Ovary (tissue), 3 donors: ENCODE data around the gene FGF4.

Experiments
- EP300 ChIP-seq: sonication (generic); formaldehyde crosslinking; IDR thresholded peaks from one replicate; pipeline ENCODE4 v1.6.1; 2017; ENCODE audit warnings: antibody characterized with exemption
- POLR2A ChIP-seq: fragments of 450-650 bp; IDR thresholded peaks from one replicate; pipeline ENCODE4 v1.6.1; 2017; ENCODE audit warnings: antibody characterized with exemption, mild to moderate bottlenecking, moderate library complexity
- TF ChIP-seq, protein P1 (sequence below), 3 donors: fragments of 450-650 bp in 2 of 3; fragments of 200-600 bp in 1 of 3; IDR thresholded peaks; one replicate each; pipeline versions ENCODE4 v1.5.1 to v1.8.0; 2016 to 2022; ENCODE audit warnings: antibody characterized with exemption in 3 of 3, mild to moderate bottlenecking in 1 of 3
- donor health status: DM: no; HTN: no; CAD: no.

DNA sequence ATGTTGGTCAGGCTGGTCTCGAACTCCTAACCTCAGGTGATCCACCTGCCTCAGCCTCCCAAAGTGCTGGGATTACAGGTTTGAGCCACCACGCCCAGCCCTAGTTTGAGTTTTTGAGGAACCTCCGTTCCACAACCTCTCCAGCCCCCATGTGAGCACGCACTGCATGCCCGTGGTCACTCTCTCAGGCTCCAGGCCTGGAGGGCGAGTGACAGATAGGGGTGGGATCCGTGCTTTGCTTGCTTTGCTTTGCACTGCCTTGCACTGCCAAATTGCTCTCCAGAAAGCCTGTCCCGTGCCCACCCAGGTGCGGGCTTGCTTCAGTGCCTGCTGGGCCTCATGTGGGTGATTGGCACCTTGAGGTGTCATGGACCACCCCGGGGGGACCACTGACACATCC lies 29.9 kb downstream of the FGF4 start:
- TF ChIP-seq, protein P1, sequence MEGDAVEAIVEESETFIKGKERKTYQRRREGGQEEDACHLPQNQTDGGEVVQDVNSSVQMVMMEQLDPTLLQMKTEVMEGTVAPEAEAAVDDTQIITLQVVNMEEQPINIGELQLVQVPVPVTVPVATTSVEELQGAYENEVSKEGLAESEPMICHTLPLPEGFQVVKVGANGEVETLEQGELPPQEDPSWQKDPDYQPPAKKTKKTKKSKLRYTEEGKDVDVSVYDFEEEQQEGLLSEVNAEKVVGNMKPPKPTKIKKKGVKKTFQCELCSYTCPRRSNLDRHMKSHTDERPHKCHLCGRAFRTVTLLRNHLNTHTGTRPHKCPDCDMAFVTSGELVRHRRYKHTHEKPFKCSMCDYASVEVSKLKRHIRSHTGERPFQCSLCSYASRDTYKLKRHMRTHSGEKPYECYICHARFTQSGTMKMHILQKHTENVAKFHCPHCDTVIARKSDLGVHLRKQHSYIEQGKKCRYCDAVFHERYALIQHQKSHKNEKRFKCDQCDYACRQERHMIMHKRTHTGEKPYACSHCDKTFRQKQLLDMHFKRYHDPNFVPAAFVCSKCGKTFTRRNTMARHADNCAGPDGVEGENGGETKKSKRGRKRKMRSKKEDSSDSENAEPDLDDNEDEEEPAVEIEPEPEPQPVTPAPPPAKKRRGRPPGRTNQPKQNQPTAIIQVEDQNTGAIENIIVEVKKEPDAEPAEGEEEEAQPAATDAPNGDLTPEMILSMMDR (IDR thresholded peaks at IDR 0.05): no peak
- no peak for TF ChIP-seq EP300
- no peak for TF ChIP-seq POLR2A
